Right lobe of liver (tissue), 6 donors: ENCODE results near the gene MFNG. TPM values are rescaled to one million over a fixed set of nuclear protein-coding genes. Genes with fewer than 3 reads are reported as not detected.
A peak's percentile ranks its signal among the peaks of the same experiment; 100 is the strongest.

Source experiments
- ATAC-seq, 4 donors: fragments of 200-7000 bp; cut with Tn5 transposase; one replicate each; pipeline ENCODE4 v1.9.1; 2020; ENCODE audit warnings: mild to moderate bottlenecking in 4 of 4, moderate library complexity in 4 of 4
- DNase-seq, 3 donors: peaks; one replicate each; pipeline ENCODE4 v3.0.0-alpha.2; 2020
- H3K27ac ChIP-seq, 3 donors: fragments of 200-600 bp; one replicate each; pipeline ENCODE4 v1.8.0; 2022
- H3K27me3 ChIP-seq, 2 donors: fragments of 200-600 bp; one replicate each; pipeline ENCODE4 v1.8.0; 2022
- H3K36me3 ChIP-seq, 4 donors: fragments of 200-600 bp; sonication (generic) in 1 of 4; one replicate each; pipeline versions ENCODE4 v1.5.1 to v1.8.0; 2017 to 2022; ENCODE audit warnings: control low read depth in 1 of 4
- H3K4me1 ChIP-seq, 4 donors: fragments of 200-600 bp; sonication (generic) in 1 of 4; one replicate each; pipeline versions ENCODE4 v1.5.1 to v1.8.0; 2017 to 2022; ENCODE audit warnings: control low read depth in 1 of 4
- H3K4me3 ChIP-seq, 3 donors: fragments of 200-600 bp; one replicate each; pipeline ENCODE4 v1.8.0; 2022
- H3K9me3 ChIP-seq, 4 donors: fragments of 200-600 bp; sonication (generic) in 1 of 4; one replicate each; pipeline versions ENCODE4 v1.5.1 to v1.8.0; 2017 to 2022; ENCODE audit warnings: control low read depth in 1 of 4
- POLR2A ChIP-seq: fragments of 450-650 bp; IDR thresholded peaks from one replicate; pipeline ENCODE4 v1.6.1; 2017; ENCODE audit warnings: antibody characterized with exemption, mild to moderate bottlenecking
- WGBS: methylation state at CpG from one replicate; pipeline ENCODE4 v1.1.6; 2018; ENCODE audit warnings: low coverage, low lambda C conversion rate; ENCODE audit not compliant: insufficient coverage; ENCODE audit errors: missing lambda C conversion rate; 5-methylcytosine and 5-hydroxymethylcytosine counted together
- intact Hi-C, 2 donors: fragments of 100-400 bp; cut with DNase I; formaldehyde crosslinking; loops; one replicate each; pipeline versions ENCODE4 v1.11.2 to v1.14.1; 2022
- total RNA-seq, 6 experiments: library from RNA; depleted of rRNA in 2 of 6; stranded (reverse); fragments of >200 nt in 2 of 6; fragmentation: NEBNext Ultra II Directional in 3 of 6; extraction: Animal tissue kit (Norgen Biotek cat#: 25700) in 3 of 6; gene quantifications; one replicate each; pipeline versions ENCODE4 v1.1.0 to v1.2.4, GENCODE V29; 2016 to 2023
- TF ChIP-seq, protein P1 (sequence below), 4 donors: fragments of 200-600 bp in 3 of 4; fragments of 450-650 bp in 1 of 4; IDR thresholded peaks; one replicate each; pipeline versions ENCODE4 v1.5.1 to v1.8.0; 2016 to 2022; ENCODE audit warnings: antibody characterized with exemption in 4 of 4, mild to moderate bottlenecking in 2 of 4
- donor health status: DM: no; HTN: yes; CAD: no.
- donor health status: DM: no; HTN: no; CAD: no.
- donor health status: DM: no; HTN: no; CAD: no.
- donor health status: DM: no; HTN: yes; CAD: no.
- donor health status: DM: no; HTN: yes; CAD: no.

The MFNG gene
- total RNA-seq, 6 experiments from 2014 or later = 5.6 to 14.4 (median 10.2) TPM

DNA sequence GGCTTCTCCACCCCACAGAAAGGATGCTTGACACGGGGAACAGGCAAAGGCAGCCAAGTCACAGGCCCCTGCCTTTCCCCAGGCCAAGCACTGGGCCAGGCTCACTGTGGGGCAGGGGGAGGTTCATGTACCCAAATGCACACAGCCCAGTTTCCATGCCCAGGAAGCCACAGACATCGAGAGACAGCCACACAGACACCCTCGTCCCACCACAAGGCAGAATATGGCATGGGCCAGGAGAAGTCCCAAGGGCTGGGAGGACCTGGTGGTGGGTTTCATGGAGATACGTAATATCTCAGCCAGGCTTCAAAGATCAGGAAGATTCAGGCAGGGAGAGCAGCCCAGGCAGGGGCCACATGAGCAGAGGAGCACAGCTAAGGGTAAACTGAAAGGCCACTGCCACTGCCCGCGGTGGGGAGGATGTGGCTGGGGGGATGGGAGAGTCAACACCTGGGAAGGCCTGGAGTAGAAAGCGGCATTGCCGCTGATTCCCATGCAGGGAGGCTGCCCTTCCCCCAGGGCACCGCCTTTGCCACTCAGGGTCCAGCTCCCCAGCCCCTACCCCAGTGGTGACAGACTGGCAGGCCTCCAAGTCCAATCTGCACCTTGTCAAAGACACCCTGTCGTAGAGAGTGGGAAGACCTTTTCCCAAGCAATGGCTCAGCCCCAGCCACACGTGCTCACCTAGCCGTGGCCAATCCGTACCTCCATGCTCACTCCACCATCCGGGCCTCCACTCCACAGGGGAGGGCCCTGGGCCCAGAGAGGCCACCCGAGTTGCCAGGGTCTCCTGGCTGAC lies 2.4 kb upstream of the MFNG start:
- DNase-seq (no peak), ATAC-seq (no peak)
- Histone ChIP-seq H3K9me3 (no peaks in the 10 kb centered on the region), H3K27me3 (no peaks in the 10 kb centered on the region), H3K36me3 (no peaks in the 10 kb centered on the region), H3K4me3 (no peak overlapping the region), H3K27ac (no peak overlapping the region), H3K4me1 (peaks cover 0 to 7% (median 2%) of the 10 kb centered on the region in 4 donors)
- TF ChIP-seq, protein P1, sequence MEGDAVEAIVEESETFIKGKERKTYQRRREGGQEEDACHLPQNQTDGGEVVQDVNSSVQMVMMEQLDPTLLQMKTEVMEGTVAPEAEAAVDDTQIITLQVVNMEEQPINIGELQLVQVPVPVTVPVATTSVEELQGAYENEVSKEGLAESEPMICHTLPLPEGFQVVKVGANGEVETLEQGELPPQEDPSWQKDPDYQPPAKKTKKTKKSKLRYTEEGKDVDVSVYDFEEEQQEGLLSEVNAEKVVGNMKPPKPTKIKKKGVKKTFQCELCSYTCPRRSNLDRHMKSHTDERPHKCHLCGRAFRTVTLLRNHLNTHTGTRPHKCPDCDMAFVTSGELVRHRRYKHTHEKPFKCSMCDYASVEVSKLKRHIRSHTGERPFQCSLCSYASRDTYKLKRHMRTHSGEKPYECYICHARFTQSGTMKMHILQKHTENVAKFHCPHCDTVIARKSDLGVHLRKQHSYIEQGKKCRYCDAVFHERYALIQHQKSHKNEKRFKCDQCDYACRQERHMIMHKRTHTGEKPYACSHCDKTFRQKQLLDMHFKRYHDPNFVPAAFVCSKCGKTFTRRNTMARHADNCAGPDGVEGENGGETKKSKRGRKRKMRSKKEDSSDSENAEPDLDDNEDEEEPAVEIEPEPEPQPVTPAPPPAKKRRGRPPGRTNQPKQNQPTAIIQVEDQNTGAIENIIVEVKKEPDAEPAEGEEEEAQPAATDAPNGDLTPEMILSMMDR (IDR thresholded peaks at IDR 0.05) = no peak
- TF ChIP-seq POLR2A = no peak
- intact Hi-C loops = no loop called here
- 60% methylated on average over 3 of the region's 15 CpGs for WGBS

DNA sequence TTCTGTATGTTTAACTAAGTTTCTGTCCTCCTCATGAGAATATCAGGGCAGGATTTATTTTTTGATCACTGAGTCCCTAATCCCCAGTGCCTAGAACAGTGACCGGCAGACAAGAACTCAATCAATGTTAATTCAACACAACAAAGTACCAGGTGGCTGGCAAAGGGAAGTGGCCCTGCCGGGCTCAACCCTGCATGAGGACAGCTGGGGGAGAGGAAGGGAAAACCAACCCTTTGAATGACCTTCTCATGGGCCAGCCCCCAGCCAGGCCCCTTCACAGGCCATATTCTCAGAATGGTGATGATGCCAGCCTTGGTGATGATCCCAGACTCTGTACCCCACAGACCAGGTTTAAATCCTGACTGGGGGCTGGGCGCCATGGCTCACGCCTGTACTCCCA lies 1.4 kb upstream of the MFNG start:
- Histone ChIP-seq H3K27ac (no peak overlapping the region), H3K27me3 (no peaks in the 10 kb centered on the region), H3K36me3 (no peaks in the 10 kb centered on the region), H3K4me3 (no peak overlapping the region), H3K9me3 (no peaks in the 10 kb centered on the region), H3K4me1 (peaks cover 0 to 7% (median 2%) of the 10 kb centered on the region in 4 donors)
- ATAC-seq (no peak), DNase-seq (no peak)
- WGBS = 38% methylated on average over 2 of the region's 4 CpGs
- intact Hi-C loops = no loop called here
- TF ChIP-seq, protein P1 (IDR thresholded peaks at IDR 0.05) = no peak
- no peak for TF ChIP-seq POLR2A

DNA sequence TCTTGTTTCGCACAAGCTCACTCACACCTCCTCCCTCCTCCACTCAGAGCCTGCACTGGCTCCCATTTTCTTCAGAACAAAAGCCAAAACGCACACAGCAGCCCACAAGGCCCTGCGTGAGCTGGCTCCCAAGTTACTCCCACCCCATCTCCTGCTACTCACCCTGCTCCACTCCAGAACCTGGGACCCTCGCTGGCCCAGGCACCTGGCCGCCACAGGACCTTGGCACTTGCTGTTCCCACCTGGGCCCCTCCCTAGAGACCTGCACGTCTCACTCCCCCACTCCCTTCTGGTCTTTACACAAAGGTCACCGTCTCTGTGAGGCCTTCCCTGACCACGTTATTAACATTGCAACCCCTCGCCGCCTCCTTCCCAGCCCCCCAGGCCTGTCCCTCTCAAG lies 945 bp upstream of the MFNG start:
- ATAC-seq = no peak
- no peak for DNase-seq
- no peak overlapping the region for H3K4me3 ChIP-seq
- no peaks in the 10 kb centered on the region for H3K9me3 ChIP-seq
- peaks cover 0 to 7% (median 2%) of the 10 kb centered on the region in 4 donors for H3K4me1 ChIP-seq
- WGBS = 69% methylated on average over 8 of the region's 10 CpGs
- TF ChIP-seq, protein P1 (IDR thresholded peaks at IDR 0.05) = no peak
- no peak for TF ChIP-seq POLR2A
- no peaks in the 10 kb centered on the region for H3K36me3 ChIP-seq
- no peak overlapping the region for H3K27ac ChIP-seq
- no peaks in the 10 kb centered on the region for H3K27me3 ChIP-seq
- intact Hi-C loops = no loop called here

DNA sequence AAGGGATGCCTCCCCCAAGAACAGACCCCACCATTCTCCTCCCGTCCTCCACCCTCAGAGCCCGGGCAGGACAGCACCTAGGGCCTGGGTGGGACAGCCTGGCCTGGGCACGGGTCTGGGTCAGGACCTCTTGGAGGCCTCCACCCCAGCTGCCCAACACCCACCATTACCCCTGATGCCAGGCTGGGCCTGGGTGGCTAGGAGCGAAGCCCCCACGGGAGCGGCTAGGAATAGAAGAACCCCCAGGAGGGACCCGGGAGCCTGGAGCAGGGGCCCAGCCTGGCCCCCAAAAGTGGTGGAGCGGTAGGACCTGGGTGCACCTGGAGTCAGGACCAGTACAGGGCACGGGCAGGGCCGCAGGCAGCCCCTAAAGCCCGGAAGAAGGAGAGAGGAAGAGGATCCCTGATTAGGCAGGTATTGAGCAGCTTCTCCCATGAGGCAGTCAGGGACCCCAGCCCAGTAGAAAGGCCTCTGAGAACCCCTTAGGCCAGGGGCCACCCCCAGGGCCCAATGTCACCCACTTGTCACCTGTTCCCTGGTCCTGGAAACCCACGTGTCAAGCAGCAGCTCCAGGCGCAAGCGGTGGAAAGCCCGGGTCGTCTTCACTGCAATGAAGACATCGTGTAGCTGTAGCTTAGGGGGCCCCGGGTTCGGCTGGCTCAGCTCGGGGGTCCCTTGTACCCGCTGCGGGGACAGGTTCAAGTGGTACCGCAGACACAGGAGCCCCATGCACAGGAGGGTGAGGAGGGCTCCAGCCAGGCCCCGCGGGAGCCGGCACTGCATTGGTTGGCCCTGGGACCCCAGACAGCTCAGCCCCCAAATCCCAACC lies 575 bp downstream of the MFNG start:
- Histone ChIP-seq H3K4me3 (peak overlapping the region; percentile 35 to 53 (median 41)), H3K27ac (peak overlapping the region; percentile 50 to 89 (median 66)), H3K9me3 (no peaks in the 10 kb centered on the region), H3K36me3 (no peaks in the 10 kb centered on the region), H3K4me1 (peaks cover 0 to 7% (median 2%) of the 10 kb centered on the region in 4 donors), H3K27me3 (no peaks in the 10 kb centered on the region)
- TF ChIP-seq, protein P1 (IDR thresholded peaks at IDR 0.05) = no peak
- no peak for TF ChIP-seq POLR2A
- intact Hi-C loops = no loop called here
- no CpG with 5 or more reads among the region's 26 CpGs for WGBS
- no peak for DNase-seq
- peak in 1 of 4 donors; percentile 1 for ATAC-seq
